Measurements from ENCODE around the gene PNCK. TPM values are rescaled to one million over a fixed set of nuclear protein-coding genes. Genes with fewer than 3 reads are reported as not detected.
A peak's percentile ranks its signal among the peaks of the same experiment; 100 is the strongest.

The PNCK gene
- polyA plus RNA-seq, 3 donors = not detected

- no peak overlapping the region for H3K27ac ChIP-seq (ENCODE audit: low read depth in 1 of 2, low read length in 2 of 2)
- H3K4me3 Mint-ChIP-seq = peak overlapping the region; percentile 65 to 78
- no peaks in the 10 kb centered on the region for H3K79me2 ChIP-seq (ENCODE audit: insufficient read depth, low read length)
- intact Hi-C loops (cut with micrococcal nuclease) = loop anchor here (5.0 to 10.0 kb wide), 4 partner anchors 116 to 723 kb away; no protein-coding TSS in a partner anchor
- peaks cover 5% of the 10 kb centered on the region for H3K4me1 Mint-ChIP-seq
- no peaks in the 10 kb centered on the region for H3K36me3 Mint-ChIP-seq
- no peak overlapping the region for H3K27ac Mint-ChIP-seq
- H3K4me2 ChIP-seq (replicated peaks; ENCODE audit: extremely low read depth, low read length, poor library complexity, severe bottlenecking) = no peak overlapping the region
- H3K36me3 ChIP-seq (replicated peaks in 1 of 2; ENCODE audit: control insufficient read depth in 1 of 2, insufficient read depth in 2 of 2, low read length in 2 of 2) = no peaks in the 10 kb centered on the region
- H3K9me3 Mint-ChIP-seq = peaks cover 0 to 20% (median 6%) of the 10 kb centered on the region in 7 donors
- no peaks in the 10 kb centered on the region for H4K20me1 ChIP-seq (ENCODE audit: insufficient read depth, low read length)
- TF ChIP-seq CTCF (IDR thresholded peaks at IDR 0.05) = peak; percentile 71
- no peaks in the 10 kb centered on the region for H3K4me1 ChIP-seq (ENCODE audit: control insufficient read depth in 1 of 2, insufficient read depth in 2 of 2, low read length in 2 of 2)
- H3K27me3 Mint-ChIP-seq (ENCODE audit: low read depth in 3 of 3) = peaks cover 13 to 45% (median 40%) of the 10 kb centered on the region in 3 donors
- no peak overlapping the region for H2AFZ ChIP-seq (ENCODE audit: insufficient read depth, low read depth, low read length, poor library complexity, severe bottlenecking)
- H3K27me3 ChIP-seq (ENCODE audit: control insufficient read depth in 2 of 2, insufficient read depth in 2 of 2, low read length in 2 of 2) = peaks cover 3 to 14% of the 10 kb centered on the region in 2 donors
- peak; percentile 52 to 59 (median 56) for DNase-seq
- H3K9ac ChIP-seq (ENCODE audit: insufficient read depth, low read length, poor library complexity, severe bottlenecking) = no peak overlapping the region
- 0% methylated on average over 5 of the region's 14 CpGs for WGBS (ENCODE audit: insufficient coverage)
- no peak overlapping the region for H3K4me3 ChIP-seq (replicated peaks in 1 of 3; ENCODE audit: low read depth in 2 of 3, low read length in 3 of 3)
- no peaks in the 10 kb centered on the region for H3K9me3 ChIP-seq (replicated peaks in 1 of 2; ENCODE audit: control insufficient read depth in 1 of 2, insufficient read depth in 1 of 2, low read length in 2 of 2)
Observed at GRCh38 chrX:153667956-153668396, 5.6 kb downstream of the PNCK start.

GRCh38 chrX:153667281-153667955, 6.2 kb downstream of the PNCK start:
- DNase-seq = no peak
- Histone ChIP-seq H3K27ac (ENCODE audit: low read depth in 1 of 2, low read length in 2 of 2) (no peak overlapping the region), H3K79me2 (ENCODE audit: insufficient read depth, low read length) (no peaks in the 10 kb centered on the region), H4K20me1 (ENCODE audit: insufficient read depth, low read length) (no peaks in the 10 kb centered on the region), H3K27me3 (ENCODE audit: control insufficient read depth in 2 of 2, insufficient read depth in 2 of 2, low read length in 2 of 2) (peaks cover 8 to 15% of the 10 kb centered on the region in 2 donors), H2AFZ (ENCODE audit: insufficient read depth, low read depth, low read length, poor library complexity, severe bottlenecking) (no peak overlapping the region), H3K36me3 (replicated peaks in 1 of 2; ENCODE audit: control insufficient read depth in 1 of 2, insufficient read depth in 2 of 2, low read length in 2 of 2) (no peaks in the 10 kb centered on the region), H3K9ac (ENCODE audit: insufficient read depth, low read length, poor library complexity, severe bottlenecking) (no peak overlapping the region), H3K4me1 (ENCODE audit: control insufficient read depth in 1 of 2, insufficient read depth in 2 of 2, low read length in 2 of 2) (no peaks in the 10 kb centered on the region), H3K4me2 (replicated peaks; ENCODE audit: extremely low read depth, low read length, poor library complexity, severe bottlenecking) (no peak overlapping the region), H3K4me3 (replicated peaks in 1 of 3; ENCODE audit: low read depth in 2 of 3, low read length in 3 of 3) (no peak overlapping the region), H3K9me3 (replicated peaks in 1 of 2; ENCODE audit: control insufficient read depth in 1 of 2, insufficient read depth in 1 of 2, low read length in 2 of 2) (no peaks in the 10 kb centered on the region)
- Mint-ChIP-seq H3K4me3 (peak overlapping the region; percentile 65 to 78), H3K27ac (no peak overlapping the region), H3K9me3 (peaks cover 0 to 17% (median 4%) of the 10 kb centered on the region in 7 donors), H3K27me3 (ENCODE audit: low read depth in 3 of 3) (peaks cover 16 to 45% (median 40%) of the 10 kb centered on the region in 3 donors), H3K36me3 (no peaks in the 10 kb centered on the region), H3K4me1 (peaks cover 9% of the 10 kb centered on the region)
- WGBS (ENCODE audit: insufficient coverage) = 88% methylated on average over 3 of the region's 11 CpGs
- TF ChIP-seq CTCF (IDR thresholded peaks at IDR 0.05) = no peak
- intact Hi-C loops (cut with micrococcal nuclease) = loop anchor here (5.0 to 10.0 kb wide), 4 partner anchors 115 to 723 kb away; no protein-coding TSS in a partner anchor
